HFF-Myc (cell line): ENCODE measurements around the gene POPDC2.

Experiments
- DNase-seq: peaks from one replicate; pipeline ENCODE4 v3.0.0-alpha.2; 2011; ENCODE audit warnings: low read depth; ENCODE audit errors: extremely low read depth
- H3K4me3 ChIP-seq: replicated peaks from 2 replicates; pipeline ENCODE4 v1.5.1; 2011; ENCODE audit warnings: low read depth, mild to moderate bottlenecking, control low read depth, low read length
- CTCF ChIP-seq: IDR thresholded peaks from 2 replicates; pipeline ENCODE4 v1.5.1; 2012; ENCODE audit warnings: mild to moderate bottlenecking, low read depth, low read length, control low read depth; ENCODE audit errors: missing control alignments

The POPDC2 gene

GRCh38 chr3:119660474-119661440 is at the start of gene POPDC2:
TSS of gene POPDC2 (minus strand) at chr3:119660589. CDS start at chr3:119660423, 166 bp downstream.
- no peak for DNase-seq
- TF ChIP-seq CTCF = no peak
- no peak within 1 kb of the TSS for H3K4me3 ChIP-seq

GRCh38 chr3:119703820-119704531 is 43.6 kb upstream of the POPDC2 start:
- no peak for DNase-seq
- TF ChIP-seq CTCF = no peak
- no peak overlapping the region for H3K4me3 ChIP-seq

DNA sequence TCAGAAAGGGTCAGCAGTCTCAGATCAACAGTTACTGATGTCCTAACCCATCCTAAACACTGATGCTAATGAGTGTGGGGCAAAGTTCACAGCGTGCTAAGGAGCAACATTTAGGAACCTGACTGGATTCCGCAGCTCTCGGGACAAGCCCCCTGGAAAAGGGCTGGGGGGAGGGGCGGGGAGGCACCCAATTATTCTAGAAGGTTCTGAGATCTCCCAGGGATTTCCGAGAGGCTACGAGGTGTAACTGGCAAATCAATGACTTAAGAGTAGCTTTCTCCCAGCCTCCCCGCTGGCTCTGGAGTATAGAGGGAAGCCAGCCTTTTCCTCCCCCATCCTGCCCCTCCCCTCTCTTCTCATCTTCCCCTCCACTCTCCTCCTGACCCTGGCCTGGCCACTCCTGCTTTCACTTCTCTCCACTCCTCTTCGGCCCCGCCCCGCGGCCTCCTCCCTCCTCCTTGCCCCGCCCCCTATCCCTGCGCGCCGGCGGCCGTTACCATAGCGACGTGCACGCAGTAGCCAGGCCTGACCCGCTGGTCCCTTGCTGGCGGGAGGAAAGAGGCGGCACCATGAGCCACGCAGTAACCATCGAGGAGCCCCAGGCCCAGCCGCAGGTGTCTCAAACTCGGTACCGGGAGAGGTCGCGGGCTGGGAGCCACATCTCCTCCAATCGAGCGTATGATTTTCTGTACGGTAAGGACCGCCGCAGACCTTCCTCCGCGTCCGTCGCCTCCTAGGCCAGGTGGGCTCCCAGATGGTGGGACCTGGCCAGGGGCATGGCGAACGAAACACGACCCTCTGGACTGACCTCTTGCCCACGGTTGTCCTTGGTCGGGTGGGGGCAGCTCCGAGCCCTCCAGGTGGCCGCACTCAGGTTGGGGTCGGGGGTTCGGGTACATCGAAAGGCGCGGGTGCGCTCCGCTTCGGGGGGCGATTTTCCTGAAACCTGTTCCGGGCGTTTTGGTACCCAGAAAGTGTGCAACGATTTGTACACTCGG is 42.4 kb upstream of the POPDC2 start, which contains the start of gene CFAP91:
Gene CFAP91, plus strand, starts transcription at position 493 of the 998 bp plus-strand sequence. Its CDS starts 77 bp downstream, at position 570.
- DNase-seq = peak; percentile 63
- TF ChIP-seq CTCF = no peak
- H3K4me3 ChIP-seq = peak within 1 kb of the TSS; percentile 38

DNA sequence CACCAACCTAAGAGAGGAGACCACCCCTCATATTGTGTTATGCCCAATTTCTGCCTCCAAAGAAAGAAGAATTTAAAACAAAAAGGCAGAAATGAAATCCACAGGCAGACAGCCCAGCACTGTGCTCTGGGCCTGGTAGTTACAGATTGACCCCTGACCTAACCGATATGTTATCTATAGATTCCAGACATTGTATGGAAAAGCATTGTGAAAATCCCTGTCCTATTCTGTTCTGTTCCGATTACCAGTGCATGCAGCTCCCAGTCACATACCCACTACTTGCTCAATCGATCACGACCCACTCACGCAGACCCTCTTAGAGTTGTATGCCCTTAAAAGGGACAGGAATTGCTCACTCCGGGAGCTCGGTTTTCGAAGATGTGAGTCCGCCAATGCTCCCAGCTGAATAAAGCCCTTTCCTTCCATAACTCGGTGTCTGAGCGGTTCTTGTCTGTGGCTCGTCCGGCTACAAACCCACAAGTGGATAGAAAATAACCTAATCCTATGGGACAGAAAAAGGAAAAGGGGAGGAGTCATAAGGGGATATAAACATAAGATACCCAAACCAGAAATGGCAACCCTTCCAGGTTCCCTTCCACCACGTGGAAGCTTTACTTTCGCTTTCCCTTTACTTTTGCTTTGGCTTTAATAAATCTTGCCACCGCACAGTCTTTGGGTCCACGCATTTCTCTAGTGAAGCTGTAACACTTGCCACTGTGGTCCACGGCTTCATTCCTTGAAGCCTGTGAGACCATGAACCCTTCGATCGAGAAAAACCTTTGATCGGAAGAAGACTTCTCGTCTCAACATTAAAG is 40.7 kb upstream of the POPDC2 start:
- no peak for DNase-seq
- TF ChIP-seq CTCF = no peak
- H3K4me3 ChIP-seq = no peak overlapping the region

GRCh38 chr3:119700269-119700919 is 40.0 kb upstream of the POPDC2 start:
- H3K4me3 ChIP-seq = no peak overlapping the region
- no peak for DNase-seq
- TF ChIP-seq CTCF = no peak
